Superior temporal gyrus (tissue), 1 donor: ENCODE results near the gene NOTUM.

ENCODE experiments used
- DNase-seq: peaks from one replicate; pipeline ENCODE4 v3.0.0-alpha.2; 2016; ENCODE audit errors: extremely low spot score

NOTUM gene

DNA sequence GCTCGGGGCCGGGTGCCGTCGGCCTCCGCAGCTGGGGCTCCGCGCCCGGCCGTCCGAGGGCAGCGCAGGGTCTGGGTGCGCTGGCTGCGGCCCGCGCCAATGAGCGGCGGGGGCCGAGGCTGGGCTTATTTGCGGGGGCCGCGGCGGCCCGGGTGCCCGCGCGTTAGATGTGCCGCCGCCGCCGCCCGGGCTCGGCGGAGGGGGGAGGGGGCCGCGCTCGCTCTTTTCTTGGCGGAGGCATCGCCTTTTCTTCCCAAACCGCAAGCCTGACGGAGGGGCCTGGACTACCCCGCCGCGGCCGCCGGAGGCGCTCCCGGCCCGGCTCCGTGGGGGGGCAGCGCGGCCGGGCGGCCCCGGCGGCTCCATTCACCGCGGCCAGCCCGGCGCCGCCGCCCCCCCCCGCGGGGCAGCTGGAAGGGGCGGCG, at the start of gene NOTUM:
NOTUM (minus strand) TSS at position 101 of the 425 bp plus-strand sequence. CDS start 278 bp downstream, outside the sequence.
- no peak for DNase-seq

DNA sequence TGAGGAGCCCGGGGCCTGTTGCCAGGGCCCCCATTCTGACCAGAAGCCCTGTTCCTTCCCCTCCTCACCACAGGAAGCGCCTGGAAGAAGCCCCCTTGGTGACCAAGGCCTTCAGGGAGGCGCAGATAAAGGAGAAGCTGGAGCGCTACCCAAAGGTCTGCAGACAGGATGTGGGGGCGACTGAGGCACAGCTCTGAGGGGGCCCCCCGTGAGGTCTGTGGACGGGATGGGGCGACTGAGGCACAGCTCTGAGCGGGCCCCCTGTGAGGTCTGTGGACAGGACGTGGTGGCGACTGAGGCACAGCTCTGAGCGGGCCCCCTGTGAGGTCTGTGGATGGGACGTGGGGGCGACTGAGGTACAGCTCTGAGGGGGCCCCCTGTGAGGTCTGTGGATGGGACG, 48.4 kb upstream of the NOTUM start:
- DNase-seq = no peak

DNA sequence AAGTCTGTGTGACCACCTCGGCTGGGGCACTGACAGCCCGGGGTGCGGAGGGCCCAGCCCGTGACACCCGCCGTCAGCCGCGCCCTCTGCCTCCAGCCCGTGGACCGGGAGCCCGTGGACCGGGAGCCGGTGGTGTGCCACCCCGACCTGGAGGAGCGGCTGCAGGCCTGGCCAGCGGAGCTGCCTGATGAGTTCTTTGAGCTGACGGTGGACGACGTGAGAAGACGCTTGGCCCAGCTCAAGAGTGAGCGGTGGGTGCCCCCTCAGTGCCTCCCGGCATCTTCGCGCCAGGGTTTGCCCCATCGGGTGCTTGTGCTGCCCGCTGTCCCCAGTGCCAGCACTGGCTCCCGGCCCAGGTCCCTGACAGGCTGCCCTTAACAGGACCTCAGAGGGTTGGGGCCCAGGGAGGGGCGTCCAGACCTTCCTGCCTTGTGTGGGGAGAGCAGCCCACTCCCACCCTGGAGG, 48.0 kb upstream of the NOTUM start:
- no peak for DNase-seq

DNA sequence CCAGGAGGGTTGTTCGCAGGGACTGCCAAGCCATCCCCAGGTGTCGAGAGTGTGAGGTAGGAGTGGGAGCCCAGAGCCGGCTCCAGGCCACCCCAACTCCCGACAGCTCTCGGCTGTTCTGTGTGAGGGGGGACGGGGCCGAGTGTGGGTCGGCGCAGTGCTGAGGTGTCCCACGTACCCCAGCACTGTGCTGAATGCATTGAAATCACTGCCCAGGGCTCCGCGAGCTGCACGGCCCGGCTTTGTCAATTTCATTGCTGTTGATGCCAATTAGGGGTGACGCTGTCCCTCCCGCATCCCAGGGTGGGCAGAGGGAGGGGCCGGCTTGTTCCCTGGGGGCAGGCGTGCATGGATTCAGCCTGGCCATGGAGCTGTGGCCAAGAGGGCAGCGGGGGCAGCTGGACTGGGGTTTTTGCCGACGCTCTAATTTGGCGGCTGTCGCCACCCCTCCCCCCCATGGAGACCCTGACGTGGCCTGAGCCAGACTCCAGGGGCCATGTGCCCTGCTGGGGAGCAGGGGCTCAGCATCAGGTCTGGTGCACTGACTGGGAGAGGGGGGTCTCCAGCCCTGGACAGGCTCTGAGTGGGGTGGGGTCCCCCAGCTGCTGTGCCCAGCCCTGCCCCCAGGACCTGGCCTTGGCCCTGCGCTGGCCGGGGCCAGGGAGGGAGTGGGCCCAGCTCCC, 47.4 kb upstream of the NOTUM start:
- no peak for DNase-seq

- peak; percentile 1 for DNase-seq
Observed at GRCh38 chr17:82007495-82008257, 46.7 kb upstream of the NOTUM start.

- no peak for DNase-seq
Observed at GRCh38 chr17:82007228-82007494, 46.2 kb upstream of the NOTUM start.

DNA sequence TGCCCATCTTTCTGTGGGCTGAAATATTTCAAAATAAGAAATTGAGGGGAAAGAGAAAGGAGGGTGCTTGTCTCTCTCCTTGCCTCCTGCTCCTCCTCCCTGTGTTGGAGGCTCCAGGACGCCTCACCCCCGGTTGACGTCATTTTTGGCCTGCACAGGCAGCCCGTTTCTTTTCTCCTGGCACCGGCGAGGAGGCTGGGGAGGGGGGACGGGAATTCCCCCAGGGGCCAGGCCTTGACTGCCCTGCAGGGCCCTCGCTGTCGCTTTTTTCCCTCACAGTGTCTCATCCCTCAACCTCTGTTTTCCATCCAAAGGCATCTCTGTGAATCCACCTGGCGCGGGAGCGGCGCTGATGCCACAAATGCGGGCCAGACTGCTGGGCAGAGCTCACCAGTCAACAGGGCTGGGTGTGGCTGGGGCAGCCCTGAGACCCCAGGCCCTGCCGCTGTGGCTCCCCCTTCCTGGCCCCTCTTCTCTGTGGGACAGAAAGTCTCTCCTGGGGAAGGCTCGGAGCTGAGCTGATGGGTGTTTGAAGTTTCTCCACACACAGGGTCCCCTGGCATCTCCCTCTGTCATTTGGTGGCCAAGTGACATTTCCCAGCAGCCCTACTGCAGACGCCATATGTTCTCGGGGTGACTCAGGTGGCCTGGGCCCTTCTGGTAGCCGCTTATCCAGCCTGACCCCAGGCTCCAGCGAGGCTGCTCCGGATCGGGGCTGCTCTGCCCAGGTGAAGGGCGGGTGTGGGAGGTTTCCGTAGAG, 45.7 kb upstream of the NOTUM start:
- peak; percentile 17 for DNase-seq

DNA sequence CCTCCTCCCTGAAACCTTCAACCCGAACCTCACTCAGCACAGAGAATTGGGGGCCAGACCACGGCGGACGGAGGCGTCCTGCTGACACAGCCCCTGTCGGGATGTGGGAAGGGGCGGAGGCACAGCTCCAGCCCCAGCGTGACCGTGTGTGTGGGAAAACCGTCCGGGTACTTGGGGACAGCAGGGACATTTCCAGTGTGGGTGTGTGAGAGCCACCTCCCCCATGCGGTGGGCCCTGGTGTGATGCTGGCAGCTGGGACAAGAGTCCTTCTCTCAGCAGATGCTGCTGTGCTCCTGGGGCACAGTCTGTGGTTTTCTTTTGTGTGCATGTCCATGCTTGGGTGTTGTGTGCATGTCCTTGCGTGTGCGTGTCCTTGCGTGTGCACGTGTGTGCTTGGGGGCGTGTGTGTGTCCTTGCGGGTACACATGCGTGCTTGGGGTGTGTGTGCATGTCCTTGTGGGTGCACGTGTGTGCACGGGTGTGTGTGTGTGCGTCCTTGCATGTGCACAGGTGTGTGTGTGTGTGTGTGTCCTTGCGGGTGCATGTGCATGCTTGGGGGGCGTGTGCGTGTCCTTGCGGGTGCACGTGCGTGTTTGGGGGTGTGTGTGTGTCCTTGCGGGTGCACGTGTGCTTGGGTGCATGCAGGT, 44.8 kb upstream of the NOTUM start:
- DNase-seq = no peak

DNA sequence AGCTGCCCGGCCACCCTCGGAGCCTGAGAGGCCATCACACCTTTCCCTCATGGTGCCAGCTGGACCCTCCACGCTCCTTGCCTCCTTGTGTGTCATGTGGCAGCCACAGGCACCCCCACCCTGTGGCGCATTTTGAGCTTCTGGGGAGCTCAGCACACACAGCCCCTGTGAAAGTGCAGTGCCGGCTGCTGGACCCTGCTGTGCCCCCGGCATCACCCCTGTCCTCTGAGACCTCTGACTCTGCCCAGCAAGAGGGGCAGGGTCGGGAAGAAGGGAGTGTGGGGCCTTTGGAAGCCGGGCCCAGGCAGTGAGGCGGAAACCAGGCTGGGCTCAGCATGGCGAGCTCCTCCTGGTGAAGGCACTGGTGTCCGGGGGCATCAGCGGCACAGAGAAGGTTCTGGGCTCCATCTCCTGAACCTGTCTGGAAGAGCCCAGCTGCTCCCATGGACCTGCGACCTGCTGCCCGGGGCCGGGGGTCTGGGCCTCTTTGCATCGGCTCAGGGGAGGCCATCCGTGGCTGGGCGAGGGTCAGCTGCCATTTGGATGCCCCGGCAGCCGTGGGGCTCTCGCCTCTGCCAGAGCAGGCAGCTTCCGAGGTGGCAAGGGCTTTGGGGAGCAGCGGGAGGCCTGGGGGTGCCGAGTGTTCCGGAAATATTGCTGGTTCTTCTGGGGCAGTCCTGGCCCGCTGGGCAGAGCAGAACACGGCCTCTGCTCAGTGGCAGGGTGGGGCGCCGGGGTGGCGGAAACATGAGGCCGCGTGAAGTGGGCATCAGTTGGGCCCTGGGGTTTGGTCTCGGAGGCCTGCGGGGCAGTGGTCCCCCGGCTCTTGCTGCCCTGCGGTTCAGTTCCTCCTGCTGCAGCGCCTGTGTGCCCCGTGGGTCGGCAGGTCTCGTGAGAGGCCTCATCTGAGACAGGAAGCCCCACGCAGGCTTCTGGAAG, 43.8 kb upstream of the NOTUM start:
- DNase-seq = no peak

- no peak for DNase-seq
Observed at GRCh38 chr17:82003411-82004381, 42.7 kb upstream of the NOTUM start.

DNA sequence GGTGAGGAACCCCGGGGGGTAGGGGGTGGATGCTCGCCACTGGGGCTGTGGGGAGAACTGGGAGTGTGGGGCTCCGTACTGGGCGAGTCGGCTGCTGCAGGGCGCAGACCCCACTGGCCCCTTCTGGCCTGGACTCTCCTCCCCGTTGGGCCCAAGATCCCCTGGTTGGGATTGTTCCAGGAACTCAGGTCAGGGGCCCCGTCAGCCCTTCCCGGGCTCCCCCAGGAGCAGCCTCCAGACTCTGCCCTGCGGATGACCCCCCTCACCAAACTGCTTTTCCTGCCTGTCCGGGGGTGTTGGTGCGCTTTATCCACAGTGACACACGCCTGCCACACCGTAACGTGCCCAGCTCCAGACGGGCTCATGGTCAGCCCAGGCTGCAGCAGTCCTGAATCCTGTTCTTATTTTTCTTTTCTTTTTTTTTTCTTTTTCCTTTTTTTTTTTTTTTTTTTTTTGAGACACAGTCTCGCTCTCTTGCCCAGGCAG, 40.6 kb upstream of the NOTUM start:
- DNase-seq = no peak

- DNase-seq = no peak
Observed at GRCh38 chr17:82000803-82001570, 40.0 kb upstream of the NOTUM start.

DNA sequence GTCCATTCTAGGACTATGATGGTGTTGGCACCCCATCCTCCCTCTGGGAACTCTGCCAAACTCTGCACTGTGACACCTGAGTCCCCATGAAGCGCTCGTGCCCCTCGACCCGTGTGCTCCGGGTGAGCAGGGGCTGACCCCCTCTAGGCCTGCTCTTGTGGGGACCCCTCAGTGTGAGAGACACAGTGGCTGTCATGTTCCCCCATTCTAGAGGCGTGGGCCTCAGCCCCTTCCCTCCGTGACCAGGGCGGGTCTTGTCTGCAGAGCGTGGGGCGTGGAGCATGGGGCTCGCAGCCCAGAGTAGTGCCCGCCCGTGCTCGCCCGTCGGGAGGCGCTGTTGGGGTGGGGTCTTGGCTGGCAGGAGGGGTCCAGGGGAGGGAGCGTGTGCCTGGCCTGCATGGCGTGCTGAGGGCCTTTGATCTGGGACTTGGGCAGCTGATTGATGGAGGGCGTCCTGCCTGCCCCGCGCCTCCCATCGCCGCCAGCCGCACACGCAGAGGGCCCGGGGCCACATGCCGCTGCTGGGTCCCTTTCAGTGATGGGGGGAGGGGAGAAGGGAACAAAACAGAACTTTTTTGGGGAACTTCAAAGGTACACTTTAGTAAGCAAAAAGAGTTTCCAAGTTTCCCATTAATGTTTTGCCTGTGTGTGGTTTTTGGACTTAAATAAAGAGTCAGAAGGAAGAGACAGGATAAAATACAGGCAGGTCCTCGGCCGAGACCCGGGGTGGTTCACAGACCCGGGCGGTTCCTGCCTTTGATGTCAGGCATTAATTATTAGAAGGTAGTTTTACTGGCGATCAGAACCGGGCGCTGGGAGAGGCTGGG, 39.2 kb upstream of the NOTUM start:
- no peak for DNase-seq

- no peak for DNase-seq
Observed at GRCh38 chr17:81999587-81999975, 38.6 kb upstream of the NOTUM start.

GRCh38 chr17:81998691-81999438, 37.9 kb upstream of the NOTUM start:
- no peak for DNase-seq

DNA sequence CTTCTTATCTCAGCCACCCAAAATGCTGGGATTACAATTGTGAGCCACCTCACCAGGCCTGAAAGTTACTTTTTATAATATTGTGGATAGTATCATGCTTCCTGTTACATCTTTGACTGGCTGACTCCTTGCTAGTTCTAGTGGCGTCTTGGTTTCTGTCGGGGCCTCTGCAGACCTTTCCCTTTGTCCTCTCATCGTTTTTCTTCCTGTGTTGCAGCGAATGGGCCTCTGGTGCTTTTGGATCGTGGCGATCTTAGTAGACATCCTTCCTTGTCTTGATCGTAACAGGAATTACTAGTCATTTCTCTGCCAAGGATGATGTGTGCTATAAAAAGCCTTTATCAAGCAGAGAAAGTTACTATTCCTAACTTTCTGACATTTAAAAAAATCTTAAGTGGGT, 37.2 kb upstream of the NOTUM start:
- DNase-seq = no peak

DNA sequence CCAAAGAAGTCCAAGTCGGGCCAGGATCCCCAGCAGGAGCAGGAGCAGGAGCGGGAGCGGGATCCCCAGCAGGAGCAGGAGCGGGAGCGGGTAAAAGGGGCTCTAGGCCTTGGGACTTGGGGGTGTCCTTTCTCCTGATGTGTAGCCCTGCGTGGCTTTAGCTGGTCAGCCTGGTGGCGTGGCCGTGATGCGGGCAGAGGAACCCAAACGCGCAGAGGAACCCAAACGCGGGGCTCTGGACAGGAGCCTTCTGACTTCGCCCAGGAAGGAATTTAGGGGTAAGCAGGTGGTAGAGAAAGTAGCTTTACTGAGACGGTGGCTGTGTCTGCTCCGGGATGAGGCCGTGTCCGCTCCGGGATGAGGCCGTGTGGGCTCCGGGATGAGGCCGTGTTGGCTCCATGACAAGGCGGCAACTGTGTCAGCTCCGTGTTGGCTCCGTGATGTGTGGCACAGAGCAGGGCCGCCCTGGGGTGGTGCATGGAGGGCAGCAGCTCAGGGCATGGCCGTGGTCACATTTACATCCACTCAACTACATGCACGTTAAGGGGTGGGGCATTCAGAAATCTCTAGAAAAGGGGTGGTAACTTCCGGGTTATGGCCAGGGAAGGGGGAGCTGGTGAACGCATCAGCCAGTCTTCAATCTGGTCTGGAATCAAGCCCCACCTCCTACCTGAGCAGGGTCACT, 35.9 kb upstream of the NOTUM start:
- no peak for DNase-seq
